GM12801 (cell line): ENCODE results near the gene FAT3.

Source experiments
- CTCF ChIP-seq: IDR thresholded peaks from one replicate; pipeline ENCODE4 v1.5.1; 2011; ENCODE audit warnings: control low read depth; ENCODE audit not compliant: insufficient read length; ENCODE audit errors: extremely low read depth

FAT3 gene

DNA sequence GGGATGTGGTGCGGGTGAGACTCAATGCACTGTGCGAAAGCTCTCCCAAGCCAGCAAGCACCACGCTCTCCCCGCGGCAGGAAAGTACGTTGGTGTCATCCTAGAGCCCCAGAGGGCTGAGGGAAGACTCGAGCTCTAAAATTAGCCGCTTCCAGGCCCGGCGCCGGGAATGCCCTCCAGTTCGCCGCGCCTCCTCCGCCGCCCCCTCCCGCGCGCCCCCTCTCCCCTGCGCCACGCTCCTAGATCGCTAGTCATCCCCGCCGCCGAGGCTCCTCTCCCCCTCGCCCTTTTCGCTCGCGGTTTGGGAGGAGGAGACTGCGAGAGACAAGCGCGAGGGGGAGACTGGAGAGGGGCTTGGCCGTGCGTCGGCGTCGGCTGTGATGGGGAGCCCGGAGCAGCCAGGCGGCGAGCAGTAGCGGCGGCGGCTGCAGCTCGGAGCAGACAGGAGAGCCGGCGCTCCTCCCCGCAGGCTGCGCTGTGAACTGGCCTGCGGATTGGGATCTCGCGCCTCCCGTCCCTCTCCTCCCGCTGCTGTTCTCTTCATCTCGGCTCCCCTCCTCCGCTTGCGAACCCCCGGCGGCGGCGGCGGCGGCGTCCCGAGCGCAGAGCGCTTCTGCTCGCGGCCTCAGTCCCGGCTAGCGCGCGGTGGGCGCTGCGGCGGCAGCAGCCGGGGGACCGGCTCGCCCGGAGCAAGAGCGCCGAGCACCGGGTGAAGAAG, at the start of gene FAT3:
Gene FAT3 (plus strand): TSS at position 412 of the 718 bp plus-strand sequence. CDS start 127,295 bp downstream, outside the sequence.
- TF ChIP-seq CTCF, result no peak

DNA sequence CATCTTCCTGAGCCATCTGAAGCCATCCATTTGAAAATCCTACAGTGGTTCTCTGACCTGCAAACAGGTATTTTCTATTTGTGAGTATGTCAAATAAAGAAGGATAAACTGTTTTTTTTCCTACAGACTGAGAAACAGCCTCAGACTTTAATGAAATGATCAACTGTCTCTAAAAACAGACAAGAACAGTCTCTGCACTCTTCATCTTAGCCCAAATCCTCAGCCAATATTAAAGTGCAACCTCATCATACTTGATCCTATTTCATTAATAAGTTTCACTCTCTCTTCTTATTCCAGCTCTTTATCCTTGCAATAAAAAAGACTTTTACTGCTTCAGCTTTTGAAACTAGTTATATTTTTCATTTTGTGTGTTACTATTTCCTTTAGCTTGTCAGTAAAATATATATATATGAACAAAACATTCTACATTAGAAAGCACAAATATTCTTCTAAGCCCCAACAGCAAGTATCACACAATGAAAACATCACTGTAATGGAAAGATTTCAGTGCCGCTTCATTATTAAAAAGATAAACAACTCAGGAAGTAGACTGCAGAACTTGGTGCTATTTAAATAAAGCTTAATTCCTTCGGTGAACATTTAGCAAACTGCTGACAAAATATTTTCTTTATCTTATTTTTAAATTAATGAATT, 45.5 kb upstream of the FAT3 start:
- no peak for TF ChIP-seq CTCF

DNA sequence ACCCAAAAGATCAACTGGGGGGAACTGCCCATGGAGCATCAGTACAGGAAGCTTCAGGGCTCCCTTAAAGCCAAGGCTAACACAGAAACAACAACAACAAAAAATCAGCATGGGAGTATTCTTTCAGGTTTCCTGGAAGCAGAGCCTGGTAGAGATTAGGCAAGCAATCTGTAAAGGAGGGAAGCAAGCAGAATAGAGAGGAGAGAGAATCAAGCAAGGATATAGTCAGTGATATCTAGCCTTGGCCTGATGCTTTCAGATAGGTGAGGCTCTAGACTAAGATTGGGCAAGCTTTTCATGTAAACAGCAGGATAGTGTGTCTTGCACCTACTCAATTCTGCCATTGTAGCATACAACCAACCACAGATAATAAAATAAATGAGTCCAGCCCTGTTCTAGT, 44.4 kb upstream of the FAT3 start:
- TF ChIP-seq CTCF, result no peak

- no peak for TF ChIP-seq CTCF
These were observed 43.9 kb upstream of the FAT3 start for GRCh38 chr11:92180664-92181251.

DNA sequence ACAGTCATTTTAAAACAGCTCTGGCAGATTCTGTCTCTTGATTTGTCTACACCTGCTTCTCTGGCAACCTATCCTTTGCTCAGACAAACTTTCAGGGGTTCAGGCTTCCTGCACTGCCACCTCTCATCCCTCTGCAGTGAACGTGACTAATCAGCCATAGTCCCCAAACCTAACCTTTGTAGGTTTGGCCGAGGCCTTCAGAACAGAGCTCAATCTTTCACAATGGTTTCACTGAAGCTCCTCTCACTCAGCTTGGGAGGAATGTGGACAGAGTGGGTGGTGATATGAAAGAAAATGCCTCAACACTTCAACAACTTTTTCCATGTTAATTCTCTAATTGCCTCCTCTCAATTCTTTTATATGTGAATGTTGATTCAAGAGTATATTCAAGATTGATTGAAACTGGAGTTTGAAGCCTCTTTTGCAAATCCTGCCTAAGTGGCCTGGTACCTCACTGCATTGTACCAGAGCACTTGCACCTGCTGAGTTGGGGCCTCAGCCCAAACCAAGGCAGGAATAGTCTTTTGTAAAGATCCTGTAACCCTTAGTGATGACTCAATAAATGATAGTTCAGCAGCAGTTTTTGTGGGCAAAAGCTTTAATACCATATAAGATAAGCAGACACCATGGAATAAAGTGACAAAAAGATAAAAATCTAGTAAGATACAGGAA, 33.9 kb upstream of the FAT3 start:
- no peak for TF ChIP-seq CTCF

- TF ChIP-seq CTCF, result no peak
These were observed 32.5 kb upstream of the FAT3 start for GRCh38 chr11:92192141-92192540.

GRCh38 chr11:92198268-92198667, 26.4 kb upstream of the FAT3 start:
- TF ChIP-seq CTCF, result no peak
